Measurements from ENCODE around the gene CTTN. TPM values are rescaled to one million over a fixed set of nuclear protein-coding genes. Genes with fewer than 3 reads are reported as not detected.

CTTN gene
- total RNA-seq, 1 donor from 2014 or later, result 296 TPM

GRCh38 chr11:70466596-70466995 lies 68.3 kb downstream of the CTTN start:
- peaks cover 3% of the 10 kb centered on the region for H3K9me3 Mint-ChIP-seq (ENCODE audit: unreplicated experiment)
- no peak for TF ChIP-seq CTCF (IDR thresholded peaks at IDR 0.05; ENCODE audit: partially characterized antibody, unreplicated experiment)
- peaks cover 7% of the 10 kb centered on the region for H3K27me3 Mint-ChIP-seq (ENCODE audit: unreplicated experiment)
- peaks cover 52% of the 10 kb centered on the region for H3K4me1 Mint-ChIP-seq (ENCODE audit: low read depth, unreplicated experiment)
- DNase-seq, result no peak
- H3K4me3 Mint-ChIP-seq (ENCODE audit: unreplicated experiment), result no peak overlapping the region
- peak overlapping the region; percentile 93 for H3K27ac Mint-ChIP-seq (ENCODE audit: unreplicated experiment)
- H3K36me3 Mint-ChIP-seq (ENCODE audit: unreplicated experiment), result no peaks in the 10 kb centered on the region

- TF ChIP-seq CTCF (IDR thresholded peaks at IDR 0.05; ENCODE audit: partially characterized antibody, unreplicated experiment), result peak; percentile 96
- no peaks in the 10 kb centered on the region for H3K36me3 Mint-ChIP-seq (ENCODE audit: unreplicated experiment)
- H3K9me3 Mint-ChIP-seq (ENCODE audit: unreplicated experiment), result peaks cover 3% of the 10 kb centered on the region
- H3K27ac Mint-ChIP-seq (ENCODE audit: unreplicated experiment), result peak overlapping the region; percentile 93
- peak; percentile 88 for DNase-seq
- H3K27me3 Mint-ChIP-seq (ENCODE audit: unreplicated experiment), result peaks cover 7% of the 10 kb centered on the region
- peak overlapping the region; percentile 75 for H3K4me3 Mint-ChIP-seq (ENCODE audit: unreplicated experiment)
- H3K4me1 Mint-ChIP-seq (ENCODE audit: low read depth, unreplicated experiment), result peaks cover 51% of the 10 kb centered on the region
Measured at GRCh38 chr11:70467201-70468085, 69.1 kb downstream of the CTTN start.

- Mint-ChIP-seq H3K9me3 (ENCODE audit: unreplicated experiment) (peaks cover 3% of the 10 kb centered on the region), H3K27ac (ENCODE audit: unreplicated experiment) (peak overlapping the region; percentile 19), H3K4me3 (ENCODE audit: unreplicated experiment) (peak overlapping the region; percentile 10), H3K4me1 (ENCODE audit: low read depth, unreplicated experiment) (peaks cover 48% of the 10 kb centered on the region), H3K27me3 (ENCODE audit: unreplicated experiment) (peaks cover 5% of the 10 kb centered on the region), H3K36me3 (ENCODE audit: unreplicated experiment) (peaks cover 6% of the 10 kb centered on the region)
- no peak for TF ChIP-seq CTCF (IDR thresholded peaks at IDR 0.05; ENCODE audit: partially characterized antibody, unreplicated experiment)
- no peak for DNase-seq
Measured at GRCh38 chr11:70468256-70469195, 70.2 kb downstream of the CTTN start.

- Mint-ChIP-seq H3K4me3 (ENCODE audit: unreplicated experiment) (no peak overlapping the region), H3K27ac (ENCODE audit: unreplicated experiment) (no peak overlapping the region), H3K27me3 (ENCODE audit: unreplicated experiment) (peaks cover 8% of the 10 kb centered on the region), H3K9me3 (ENCODE audit: unreplicated experiment) (peaks cover 3% of the 10 kb centered on the region), H3K4me1 (ENCODE audit: low read depth, unreplicated experiment) (peaks cover 41% of the 10 kb centered on the region), H3K36me3 (ENCODE audit: unreplicated experiment) (peaks cover 6% of the 10 kb centered on the region)
- no peak for TF ChIP-seq CTCF (IDR thresholded peaks at IDR 0.05; ENCODE audit: partially characterized antibody, unreplicated experiment)
- no peak for DNase-seq
Measured at GRCh38 chr11:70470127-70470526, 71.8 kb downstream of the CTTN start.

All from glutamatergic neuron (in vitro differentiated cells).